HG02885 (cell line): ENCODE results near the gene LSM3.

Experiments used
- ATAC-seq: cut with Tn5 transposase; IDR thresholded peaks from one replicate; pipeline ENCODE4 v1.9.1; 2021; ENCODE audit warnings: mild to moderate bottlenecking; ENCODE audit not compliant: unreplicated experiment, poor library complexity

The LSM3 gene

DNA sequence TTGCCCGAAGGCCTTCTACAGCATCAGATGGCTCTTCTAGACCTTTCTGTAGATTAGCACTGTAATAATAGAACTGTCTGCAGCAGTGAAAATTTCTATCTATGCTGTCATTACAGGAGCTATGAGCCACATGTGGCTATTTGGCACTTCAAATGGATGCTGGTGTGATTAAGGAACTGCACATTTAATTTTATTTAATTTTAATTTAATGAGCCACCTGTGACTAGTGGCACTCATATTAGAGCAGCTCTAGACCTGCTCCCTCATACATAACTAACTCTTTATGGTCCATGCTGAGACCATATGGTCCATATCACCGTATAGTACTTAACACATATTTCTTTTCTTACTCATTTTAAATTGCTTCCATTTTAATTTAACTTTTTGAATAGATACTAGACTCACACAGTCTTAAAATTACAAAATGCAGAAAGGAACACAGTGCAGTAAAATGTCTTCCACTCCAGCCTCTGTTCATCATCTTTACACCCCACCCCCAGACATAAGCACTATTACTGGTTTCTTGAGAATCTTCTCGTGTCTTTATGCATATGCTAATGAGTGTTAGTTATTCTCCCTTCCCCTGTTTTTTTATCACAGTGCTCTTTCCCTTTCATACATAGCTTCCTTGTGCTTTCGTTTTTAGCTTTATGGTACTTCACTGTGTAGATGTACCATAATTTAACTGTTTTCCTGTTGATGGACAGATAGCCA lies 9.6 kb downstream of the LSM3 start:
- ATAC-seq, result no peak

DNA sequence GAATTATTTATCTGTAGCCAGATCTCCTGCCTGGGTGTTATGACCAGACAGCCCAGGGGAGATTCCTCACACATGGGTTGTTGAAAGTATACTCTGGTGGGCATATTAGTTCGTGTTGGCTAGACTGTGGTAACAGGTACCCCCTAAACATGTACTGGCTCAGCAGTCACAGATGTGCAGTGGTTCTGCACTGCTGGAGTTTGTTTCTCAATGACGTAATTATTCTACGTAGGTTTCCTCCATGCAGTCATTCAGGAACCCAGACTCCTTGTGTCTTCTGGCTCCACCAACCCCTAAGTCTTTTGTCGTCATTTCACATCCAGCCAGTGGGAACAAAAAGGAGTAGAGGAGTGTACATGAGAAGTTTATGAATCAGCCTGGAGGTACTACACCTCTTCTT lies 16.2 kb downstream of the LSM3 start:
- no peak for ATAC-seq

DNA sequence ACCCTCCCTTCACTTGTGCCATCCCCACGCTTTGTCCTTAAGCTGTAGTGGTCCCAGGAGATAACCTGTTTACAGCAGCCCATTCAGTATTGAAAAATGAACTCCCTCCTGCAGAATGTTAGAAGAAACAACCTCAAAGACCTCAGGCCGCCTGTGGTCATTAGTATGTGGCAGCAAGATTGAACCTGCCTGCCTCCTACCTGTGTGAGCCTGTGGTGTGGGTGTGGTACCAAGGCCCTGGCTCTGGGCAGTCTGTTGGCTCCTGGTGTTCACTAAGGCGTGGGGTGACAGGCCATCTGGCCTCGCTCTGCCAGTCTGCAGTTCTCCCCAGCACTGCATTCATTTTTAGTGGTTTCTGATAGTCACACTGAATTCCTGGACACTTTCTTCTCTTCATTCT lies 21.0 kb downstream of the LSM3 start:
- no peak for ATAC-seq

DNA sequence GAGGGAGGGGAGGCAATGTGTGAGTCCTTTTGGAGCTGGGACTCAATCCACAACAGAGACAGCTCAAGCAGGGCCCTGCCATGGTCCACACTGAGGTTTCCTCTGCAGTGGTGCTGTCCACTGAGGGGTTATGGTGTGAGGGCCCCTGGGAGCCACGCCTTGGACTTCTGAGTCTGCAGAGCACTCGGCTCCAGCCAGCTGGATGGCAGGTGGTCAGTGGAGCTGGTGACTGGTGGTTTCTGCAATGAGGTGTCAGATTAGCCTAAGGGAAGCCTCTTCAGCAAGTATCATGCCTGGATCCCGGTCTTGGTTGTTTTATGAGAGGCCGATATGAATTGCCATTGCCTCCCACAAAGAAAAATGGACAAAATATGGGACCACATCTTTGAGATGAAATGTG lies 21.7 kb downstream of the LSM3 start:
- ATAC-seq, result no peak

DNA sequence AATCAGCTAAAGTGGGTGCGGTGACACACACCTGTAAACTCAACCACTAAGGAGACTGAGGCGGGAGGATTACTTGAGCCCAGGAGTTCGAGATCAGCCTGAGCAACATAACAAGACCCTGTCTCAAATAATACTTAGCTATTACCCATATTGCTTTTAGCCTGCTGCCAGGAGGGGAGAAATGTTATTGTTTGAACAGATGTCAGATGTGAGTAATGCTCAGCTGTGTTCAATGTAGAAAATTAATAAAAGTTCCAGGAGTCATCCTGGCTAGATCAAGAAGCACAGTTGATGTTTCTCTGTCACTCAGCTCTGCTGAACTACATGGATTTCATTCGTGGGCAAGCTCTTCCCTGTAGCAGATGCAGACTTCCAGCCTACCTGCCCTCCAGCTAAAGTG lies 22.2 kb downstream of the LSM3 start:
- no peak for ATAC-seq

DNA sequence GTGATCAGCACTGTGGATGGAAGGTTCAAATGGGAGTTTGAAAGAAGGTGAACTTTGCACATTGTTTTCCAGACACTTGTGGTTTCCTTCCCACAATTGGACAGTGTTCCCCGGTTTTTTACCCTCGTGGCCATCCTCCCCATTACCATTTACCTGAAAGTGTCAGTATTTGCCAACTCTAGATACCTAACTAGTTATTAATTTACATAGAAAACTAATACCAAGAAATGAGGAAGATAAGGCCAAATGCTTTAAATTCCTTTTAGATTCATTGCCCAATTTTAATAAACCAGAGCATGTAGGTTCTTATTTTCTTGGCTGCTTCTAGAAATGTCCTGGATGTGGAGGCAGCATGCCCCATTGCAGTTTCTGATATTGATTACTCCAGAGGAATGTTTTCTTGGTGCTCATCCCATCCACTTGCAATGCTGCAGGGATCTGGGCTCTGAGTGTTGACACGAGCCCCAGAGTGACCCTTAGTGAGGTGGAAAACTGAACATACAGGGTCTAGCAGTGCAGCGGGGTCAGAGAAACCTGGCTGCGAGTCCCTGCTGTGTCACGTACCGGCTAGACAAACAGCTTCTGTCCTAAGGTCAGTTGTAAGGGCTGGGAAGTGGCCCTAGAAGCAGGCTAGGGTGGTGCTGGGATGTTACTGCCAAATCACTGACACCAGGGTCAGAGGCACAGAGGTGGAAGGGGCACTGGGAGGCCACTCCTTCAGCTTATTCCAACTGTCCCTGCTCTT lies 23.5 kb downstream of the LSM3 start:
- no peak for ATAC-seq

DNA sequence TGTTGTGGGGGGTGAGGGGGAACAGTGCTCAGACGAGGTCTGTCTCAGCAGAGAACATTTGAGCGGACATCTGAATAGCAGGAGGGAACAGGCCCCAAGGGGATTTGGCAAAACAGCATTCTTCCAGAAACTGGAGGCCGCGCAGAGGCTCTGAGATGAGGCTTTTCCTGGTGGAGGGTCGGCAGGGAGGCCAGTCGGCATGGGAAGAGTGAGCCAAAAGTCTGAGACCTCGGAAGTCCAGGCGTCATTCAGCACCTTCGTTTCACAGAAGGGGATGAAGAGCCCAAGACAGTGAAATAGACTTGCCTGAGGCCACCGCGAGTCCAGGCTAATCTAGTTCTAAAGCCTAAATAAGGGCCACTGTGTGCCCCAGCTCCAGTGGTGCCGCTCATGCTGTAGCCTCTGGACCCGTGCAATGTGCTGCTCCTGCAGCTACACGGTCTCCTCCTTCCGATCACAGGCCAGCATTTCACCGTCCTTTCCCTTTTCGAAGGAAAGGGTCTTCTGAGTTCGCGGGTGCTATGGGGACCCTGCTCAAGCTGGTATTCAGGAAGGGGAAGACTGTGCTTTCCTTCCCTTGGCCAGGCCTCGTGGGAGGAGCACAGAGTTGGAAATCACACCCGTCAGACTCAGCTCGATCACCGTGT lies 24.4 kb downstream of the LSM3 start:
- ATAC-seq, result no peak

DNA sequence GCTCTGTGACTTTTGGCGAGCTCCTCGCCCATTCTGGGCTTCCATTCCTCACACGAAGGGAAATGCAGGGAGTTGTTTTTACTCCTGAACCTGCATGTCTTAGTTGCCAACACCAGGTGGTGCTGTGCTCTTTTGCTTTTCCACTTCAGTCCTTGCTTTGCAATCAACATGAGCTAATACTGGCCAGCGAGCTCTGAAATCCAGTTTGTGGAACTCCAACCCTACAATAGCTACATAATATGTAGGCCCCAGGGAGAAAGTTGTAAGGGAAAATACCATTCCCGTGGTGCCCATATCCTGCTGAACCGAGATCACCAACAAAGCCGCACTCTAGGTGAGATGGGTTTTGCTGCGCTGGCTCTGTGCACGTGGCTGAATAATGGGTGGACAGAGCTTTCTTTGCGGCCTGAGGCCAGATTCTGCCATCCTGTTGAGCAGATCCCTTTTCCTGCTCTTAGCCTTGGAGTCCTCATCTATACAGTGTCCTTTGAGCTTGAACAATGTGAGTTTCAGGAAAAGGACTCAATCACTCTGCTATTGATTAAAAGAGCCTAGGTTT lies 25.0 kb downstream of the LSM3 start:
- no peak for ATAC-seq

DNA sequence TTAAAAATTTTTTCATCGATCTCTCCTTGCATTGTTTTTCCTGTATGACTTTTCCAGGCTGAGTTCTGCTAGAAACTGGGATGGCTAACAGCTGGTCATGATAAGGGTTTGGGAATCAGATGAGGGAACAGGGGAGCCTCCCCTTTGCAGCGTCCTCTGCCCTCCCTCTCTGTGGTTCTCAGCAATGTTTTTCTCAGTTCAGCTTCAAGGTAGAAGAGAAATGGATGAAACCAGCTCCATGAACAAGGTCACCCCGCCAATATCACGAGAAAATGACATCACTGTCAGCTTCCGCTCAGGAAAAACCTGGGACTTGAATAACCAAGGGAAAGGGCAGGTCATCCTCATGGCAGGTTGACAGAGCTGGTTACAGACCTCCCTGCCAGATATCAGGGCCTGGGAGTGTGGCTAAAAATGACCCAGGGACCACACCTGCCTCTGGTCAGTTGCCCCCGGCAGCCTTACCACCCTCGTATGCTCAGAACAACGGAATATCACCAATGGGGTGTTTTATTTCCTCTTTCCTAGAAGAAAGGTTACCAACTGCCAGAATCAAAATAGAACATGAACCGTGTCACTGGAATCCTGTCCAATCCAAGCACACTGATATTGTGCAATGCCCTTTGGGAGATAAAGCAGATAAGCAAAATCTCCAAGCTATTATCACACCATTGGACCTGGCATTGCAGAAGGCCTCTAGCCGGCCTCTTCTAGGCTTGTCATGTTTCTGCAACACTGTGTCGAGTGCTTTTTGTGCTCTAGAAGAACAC lies 26.1 kb downstream of the LSM3 start:
- ATAC-seq, result no peak

DNA sequence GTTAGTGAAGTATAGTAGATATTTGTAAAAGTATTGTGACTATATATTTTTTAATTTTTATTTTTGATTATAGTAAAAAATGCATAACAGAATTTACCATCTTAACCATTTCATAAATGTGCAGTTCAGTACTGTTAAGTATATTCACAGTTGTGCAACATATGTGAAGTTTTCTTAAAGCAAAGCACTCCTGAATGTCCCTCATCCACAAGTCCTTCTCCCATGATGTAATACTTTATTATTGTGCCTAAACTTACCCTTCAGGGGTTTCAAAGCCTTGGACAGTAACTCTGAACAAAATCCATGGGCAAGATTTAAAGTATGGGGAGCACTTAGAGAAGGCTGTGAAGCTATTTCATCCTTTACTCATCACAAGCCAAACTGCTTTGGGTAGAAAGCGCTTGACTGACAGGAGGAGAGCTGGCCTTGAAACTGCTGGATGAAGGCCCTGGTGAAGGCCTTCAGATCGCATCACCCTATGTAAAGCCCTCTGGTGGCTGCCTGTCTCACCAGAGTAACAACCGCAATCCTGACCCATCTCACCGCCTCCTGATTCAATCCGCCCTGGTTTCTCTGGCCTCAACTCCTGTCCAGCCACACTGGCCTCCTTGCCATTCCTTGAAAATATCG lies 28.0 kb downstream of the LSM3 start:
- ATAC-seq, result no peak

DNA sequence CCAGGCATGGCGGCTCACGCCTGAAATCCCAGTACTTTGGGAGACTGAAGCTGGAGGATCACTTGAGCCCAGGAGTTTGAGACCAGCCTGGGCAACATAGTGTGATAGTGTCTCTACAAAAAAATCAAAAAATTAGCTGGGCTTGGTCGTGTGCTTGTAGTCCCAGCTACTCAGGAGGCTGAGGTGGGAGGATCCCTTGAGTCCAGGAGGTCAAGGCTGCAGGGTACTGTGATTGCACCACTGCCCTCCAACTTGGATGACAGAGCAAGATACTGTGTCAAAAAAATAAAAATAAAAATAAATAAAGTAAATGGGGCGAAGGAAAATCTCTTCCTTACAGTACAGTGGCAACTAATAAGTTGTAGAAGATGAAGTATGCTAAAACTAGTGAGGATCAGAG lies 29.6 kb downstream of the LSM3 start:
- no peak for ATAC-seq

DNA sequence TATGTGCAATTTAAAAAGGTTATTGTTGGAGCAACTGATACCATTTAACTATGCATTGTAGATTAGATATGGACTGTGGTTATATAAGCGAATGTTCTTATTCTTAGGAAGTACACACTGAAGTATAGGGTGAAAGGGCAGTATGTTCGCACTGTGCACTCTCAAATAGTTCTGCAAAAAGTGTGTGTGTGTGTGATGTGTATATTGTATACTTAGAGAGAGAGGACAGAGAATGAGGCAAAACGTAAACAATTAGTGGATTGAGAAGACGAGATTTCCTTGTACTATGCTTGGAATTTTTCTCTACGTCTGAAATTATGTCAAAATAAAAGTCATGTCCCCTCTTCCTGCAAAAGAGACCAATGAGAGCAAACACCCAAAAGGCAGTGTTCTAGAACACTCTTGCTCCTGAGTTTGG lies 30.4 kb downstream of the LSM3 start:
- ATAC-seq, result no peak

DNA sequence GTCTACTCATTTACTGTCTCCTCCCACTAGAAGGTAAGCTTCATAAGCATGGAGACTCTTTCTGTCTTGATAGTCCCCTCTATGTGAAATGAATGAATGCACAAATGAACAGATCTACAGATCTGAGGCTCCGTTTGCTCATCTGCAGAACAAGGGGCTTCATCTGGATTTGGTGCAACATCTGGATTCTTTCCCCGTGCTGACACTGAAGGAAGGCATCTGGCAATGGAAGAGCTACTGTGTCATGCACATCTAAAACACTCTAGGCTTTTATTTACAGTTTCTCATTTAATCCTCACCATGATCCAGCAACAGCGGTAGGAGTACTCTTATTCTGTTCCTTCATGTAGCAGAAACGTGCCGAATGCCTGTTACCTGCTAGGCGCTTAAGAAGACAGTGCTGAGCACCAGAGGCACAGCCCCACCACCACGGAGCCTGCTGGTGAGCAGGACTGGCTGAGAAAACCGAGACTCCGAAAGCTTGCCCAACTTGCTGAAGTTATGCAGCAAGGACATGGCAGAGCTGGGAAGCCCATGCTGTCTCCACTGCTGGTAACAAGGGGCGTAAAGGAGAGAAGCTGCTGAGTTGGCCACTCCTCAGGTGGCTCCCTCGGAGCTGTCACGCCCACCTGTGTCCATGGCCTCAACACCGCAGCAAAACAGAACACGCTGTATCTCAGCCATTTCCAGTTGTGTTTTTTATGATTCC lies 31.1 kb downstream of the LSM3 start:
- ATAC-seq, result no peak

DNA sequence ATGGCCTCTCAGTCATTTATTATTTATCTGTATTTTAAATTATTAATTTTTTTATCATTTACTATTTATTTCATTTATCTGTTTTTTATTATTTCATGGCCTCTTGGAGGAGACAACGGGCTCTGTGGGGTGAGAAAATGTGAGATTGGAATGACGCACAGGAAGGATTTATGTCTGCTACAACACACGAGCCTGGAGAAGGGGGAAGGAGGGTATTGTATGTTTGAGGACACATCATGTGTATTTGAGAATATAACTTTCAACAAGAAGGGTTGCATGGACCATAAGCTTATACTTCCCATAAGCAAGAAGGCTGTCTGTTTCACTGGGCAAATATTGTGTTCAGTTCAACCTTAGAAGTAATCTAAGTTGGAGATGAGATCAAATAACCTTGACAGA lies 31.7 kb downstream of the LSM3 start:
- ATAC-seq, result no peak

DNA sequence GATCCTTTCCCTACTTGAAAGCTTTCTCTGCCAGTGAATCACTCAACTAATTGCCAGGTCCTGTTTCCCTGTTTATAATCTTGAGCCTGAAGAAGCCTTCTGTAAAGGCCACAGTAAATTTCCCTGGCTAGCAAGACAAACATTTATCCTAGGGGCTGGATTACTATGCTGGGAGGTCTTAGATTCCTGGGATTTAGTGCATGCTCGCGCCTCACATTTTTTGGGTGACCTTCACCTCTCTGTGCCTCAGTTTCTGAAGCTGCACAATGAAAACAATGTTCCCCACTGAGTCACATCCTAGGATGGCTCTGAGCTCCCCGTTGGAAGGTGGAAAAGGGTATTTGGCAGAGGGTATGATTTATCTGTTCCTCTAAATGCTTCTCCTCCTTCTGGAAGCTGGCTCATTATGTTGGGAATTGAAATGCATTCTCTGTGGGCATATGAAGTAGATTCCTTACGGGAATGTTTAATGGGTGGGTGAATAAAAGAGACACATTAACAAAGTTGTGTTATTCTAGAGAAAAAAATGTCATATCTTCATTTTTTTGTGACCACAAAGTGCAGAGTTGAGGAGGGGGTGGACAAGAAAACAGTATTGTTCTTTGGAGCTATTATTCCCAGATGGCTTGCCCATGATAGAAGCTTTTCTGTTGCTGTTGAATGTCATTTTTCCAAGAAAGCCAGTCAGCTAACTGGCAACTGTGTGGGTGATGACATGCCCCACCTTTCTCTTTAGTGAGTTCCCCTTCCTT lies 32.4 kb downstream of the LSM3 start:
- no peak for ATAC-seq

DNA sequence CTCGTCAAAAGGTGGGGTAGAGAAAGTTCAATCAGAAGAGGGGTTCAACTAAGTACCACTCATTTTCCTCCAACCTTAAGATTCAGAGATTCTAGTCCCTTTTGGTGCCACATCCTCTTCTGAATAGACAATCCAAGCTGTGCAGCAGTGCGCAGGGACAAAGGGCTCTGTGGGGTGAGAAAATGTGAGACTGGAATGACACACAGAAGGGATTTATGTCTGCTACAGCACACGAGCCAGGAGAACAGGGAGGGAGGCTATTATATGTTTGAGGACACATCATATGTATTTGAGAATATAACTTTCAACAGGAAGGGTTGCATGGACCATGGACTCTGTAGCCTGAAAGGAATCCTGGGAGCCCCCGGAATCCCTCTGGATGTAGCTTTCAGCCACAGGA lies 33.0 kb downstream of the LSM3 start:
- no peak for ATAC-seq

DNA sequence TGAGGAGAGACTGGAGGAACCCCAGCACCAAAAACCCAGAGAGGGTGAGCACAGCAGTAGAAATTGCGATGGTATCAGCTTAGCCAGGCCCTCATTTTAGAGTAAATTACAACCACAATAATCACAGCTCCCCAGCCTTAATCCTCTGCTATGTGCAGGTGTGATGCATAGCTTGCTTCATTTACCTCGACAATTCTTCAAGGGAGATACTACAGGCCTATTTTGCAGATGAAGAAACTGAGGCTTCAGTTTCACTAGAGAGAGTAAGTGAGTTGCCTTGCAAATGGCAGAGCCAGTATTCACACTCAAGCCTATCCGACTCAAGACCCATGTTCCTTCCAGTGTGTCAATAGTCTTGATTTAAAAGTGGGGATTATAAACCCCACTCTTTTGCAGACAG lies 33.4 kb downstream of the LSM3 start:
- ATAC-seq, result no peak

DNA sequence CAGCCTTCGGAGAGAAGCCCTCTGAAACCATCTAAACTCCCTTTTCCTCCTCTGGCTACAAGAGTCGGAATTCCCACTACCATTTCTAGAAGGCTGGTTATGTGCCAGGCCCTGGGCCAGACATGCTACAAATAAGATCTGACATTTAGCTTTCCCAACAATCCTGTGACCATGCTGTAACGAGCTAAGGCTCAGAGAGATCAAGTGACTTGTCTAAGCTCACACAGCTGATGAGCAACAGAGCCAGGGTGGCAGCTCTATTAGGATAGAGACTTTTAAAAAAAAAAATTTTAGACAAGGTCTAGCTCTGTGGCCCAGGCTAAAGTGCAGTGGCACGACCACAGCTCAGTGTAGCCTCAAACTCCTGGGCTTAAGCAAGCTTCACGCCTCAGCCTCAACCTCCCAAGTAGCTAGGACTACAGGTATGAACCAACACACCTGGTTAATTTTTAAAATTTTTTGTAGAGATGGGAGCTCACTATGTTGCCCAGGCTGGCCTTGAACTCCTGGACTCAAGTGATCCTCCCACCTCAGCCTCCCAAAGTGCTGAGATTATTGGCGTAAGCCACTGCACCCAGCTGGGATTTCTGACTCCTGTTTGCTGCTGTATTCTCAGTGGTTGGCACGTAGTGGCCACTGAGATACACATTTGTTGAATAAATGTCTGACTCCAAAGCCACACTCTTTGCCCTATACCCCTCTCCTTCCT lies 34.6 kb downstream of the LSM3 start:
- no peak for ATAC-seq
